Ovary (tissue), 3 donors: ENCODE results near the gene HCFC2.

Source experiments
- CTCF ChIP-seq, 3 donors: fragments of 450-650 bp in 2 of 3; fragments of 200-600 bp in 1 of 3; IDR thresholded peaks; one replicate each; pipeline versions ENCODE4 v1.5.1 to v1.8.0; 2016 to 2022; ENCODE audit warnings: antibody characterized with exemption in 3 of 3, mild to moderate bottlenecking in 1 of 3
- EP300 ChIP-seq: sonication (generic); formaldehyde crosslinking; IDR thresholded peaks from one replicate; pipeline ENCODE4 v1.6.1; 2017; ENCODE audit warnings: antibody characterized with exemption
- POLR2A ChIP-seq: fragments of 450-650 bp; IDR thresholded peaks from one replicate; pipeline ENCODE4 v1.6.1; 2017; ENCODE audit warnings: antibody characterized with exemption, mild to moderate bottlenecking, moderate library complexity
- donor health status: DM: no; HTN: no; CAD: no.

GRCh38 chr12:104137001-104137901, 72.9 kb downstream of the HCFC2 start:
- TF ChIP-seq POLR2A (no peak), CTCF (IDR thresholded peaks at IDR 0.05) (no peak), EP300 (no peak)
